Upper lobe of left lung (tissue), 4 donors: ENCODE results near the gene PIGS.

ENCODE experiments used
- CTCF ChIP-seq, 6 experiments: fragments of 450-650 bp in 4 of 6; fragments of 200-600 bp in 2 of 6; sonication (generic) in 2 of 6; IDR thresholded peaks; one replicate each; pipeline ENCODE4 v1.5.1; 2016 to 2019; ENCODE audit warnings: antibody characterized with exemption in 6 of 6
- POLR2A ChIP-seq, 4 donors: fragments of 450-650 bp; IDR thresholded peaks; one replicate each; pipeline ENCODE4 v1.5.1; 2016 to 2017; ENCODE audit warnings: antibody characterized with exemption in 4 of 4, mild to moderate bottlenecking in 2 of 4

GRCh38 chr17:28523876-28524275 is 47.4 kb downstream of the PIGS start:
- TF ChIP-seq CTCF (IDR thresholded peaks at IDR 0.05) (no peak), POLR2A (IDR thresholded peaks at IDR 0.05) (no peak)
